Measurements from ENCODE around the gene CIB2.

CIB2 gene

DNA sequence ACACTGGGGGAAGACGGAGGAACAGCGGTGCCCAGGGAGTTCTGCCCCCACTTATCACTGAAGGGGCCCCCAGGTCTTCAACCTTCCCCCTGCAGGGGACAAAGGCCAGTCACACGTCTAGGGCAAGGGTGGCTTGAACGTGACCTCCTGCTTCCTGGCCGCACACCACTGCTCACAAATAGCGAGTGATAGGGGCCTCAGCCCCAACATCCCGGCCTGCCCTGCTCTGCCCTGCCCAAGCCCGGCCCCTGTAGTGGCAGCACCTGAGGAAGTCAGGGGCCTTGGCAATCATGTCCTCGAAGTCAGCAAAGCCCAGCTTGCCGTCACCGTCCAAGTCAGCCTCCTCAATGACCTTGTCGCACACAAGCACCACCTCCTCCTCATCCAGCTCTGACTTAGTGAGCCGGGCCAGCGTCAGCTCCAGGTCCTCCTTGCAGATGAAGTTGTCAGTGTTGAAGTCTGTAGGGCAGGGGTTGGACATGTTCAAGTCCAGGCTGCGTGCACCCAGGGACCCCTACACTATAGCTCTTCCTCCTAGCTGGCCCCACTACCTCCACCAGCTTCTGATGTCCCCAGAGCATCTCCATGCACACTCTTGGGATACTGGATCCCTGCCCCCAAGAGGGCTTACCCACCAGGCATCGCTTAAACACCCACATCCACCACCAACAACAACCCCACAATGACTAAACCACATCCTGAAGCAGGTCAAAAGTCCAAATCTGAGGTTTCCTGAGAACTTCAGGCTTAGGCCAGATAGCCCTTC lies 25.6 kb downstream of the CIB2 start:
- DNase-seq: no peak

- DNase-seq: no peak
Measured at GRCh38 chr15:78104566-78105475, 26.4 kb downstream of the CIB2 start.

GRCh38 chr15:78104119-78104479 lies 27.1 kb downstream of the CIB2 start:
- DNase-seq: peak; percentile 29

DNA sequence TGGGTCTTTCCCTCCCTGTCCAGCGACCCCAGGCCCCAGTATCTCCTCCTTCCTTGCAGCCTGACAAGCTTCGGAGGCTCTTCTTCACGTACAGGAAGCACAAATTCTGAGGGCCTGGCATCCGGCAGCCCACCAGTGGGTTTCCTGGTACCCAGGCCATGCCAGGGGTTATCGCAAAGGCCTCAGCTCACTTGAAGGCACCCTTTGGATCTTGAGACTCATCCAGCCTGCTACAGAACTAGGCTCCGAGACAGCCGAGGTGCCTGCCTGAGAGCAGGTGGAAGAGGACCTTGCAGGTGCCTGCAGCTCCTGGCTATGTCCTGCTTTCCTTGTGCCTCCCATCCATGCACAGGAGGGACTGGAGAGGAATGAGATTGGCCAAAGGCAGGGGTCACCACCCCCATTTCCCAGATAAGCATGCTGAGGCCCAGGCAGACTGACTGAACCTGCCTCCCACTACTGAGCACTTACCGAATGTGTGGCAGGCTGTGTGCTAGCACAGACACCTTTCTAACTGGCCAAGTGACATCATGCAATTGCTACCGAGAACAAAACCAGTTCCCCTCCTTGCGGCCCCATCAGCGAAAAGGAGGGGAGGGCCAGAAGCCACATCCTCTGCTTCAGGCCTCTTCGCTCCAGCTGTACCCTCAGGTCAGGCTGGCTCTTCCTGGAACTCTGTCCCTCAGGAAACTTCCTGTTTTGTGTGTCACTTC lies 27.7 kb downstream of the CIB2 start:
- DNase-seq: peak; percentile 29

- DNase-seq: no peak
Measured at GRCh38 chr15:78102741-78103140, 28.5 kb downstream of the CIB2 start.

GRCh38 chr15:78102211-78102610 lies 29.0 kb downstream of the CIB2 start:
- DNase-seq: no peak

DNA sequence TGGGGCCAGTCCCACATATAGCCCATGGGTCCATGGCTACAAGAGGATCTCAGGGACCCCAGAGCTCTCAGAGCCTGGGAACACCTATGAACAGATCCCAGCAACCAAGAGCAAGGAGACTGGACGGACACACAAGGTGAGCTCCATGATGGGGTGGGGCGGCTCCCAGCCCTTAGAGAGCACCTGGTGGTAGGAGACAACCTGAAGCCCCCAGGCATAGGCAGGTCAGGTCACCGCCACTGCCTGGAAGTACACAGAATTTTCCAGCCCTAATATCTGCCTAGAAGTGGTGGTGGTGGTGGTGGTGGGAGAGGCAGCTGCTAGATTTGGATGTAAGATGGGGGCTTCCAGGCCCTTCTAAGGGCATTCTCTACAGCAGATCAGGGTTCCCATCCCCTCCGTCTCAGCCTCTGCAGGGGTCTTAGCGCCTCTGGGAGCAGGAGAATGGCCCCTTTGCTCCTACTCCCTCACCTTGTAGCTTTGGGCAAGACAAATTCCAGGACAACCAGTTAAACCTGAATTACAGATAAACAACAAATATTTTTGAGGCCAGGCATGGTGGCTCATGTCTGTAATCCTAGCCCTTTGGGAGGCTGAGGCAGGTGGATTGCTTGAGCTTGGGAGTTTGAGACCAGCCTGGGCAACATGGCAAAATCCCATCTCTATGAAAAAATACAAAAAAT lies 29.7 kb downstream of the CIB2 start:
- DNase-seq: no peak

DNA sequence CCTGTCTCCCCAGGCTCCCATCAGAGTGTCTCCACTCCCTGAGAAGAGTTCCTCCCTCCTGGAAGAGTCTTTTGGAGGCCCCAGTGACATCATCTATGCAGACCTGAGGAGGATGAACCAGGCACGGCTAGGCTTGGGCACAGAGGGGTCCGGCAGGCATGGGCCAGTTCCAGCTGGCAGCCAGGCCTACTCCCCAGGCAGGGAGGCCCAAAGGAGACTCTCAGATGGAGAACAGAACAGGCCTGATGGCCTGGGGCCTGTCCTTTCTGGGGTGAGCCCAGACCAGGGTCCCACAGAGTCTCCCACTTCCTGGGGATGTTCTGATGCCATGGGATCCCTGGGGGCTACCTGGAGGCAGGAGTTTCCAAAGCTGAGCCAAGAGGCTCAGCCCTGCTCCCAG lies 30.4 kb downstream of the CIB2 start:
- DNase-seq: no peak

GRCh38 chr15:78098131-78098755 lies 33.0 kb downstream of the CIB2 start:
- no peak for DNase-seq

- no peak for DNase-seq
Measured at GRCh38 chr15:78097667-78098066, 33.6 kb downstream of the CIB2 start.

DNA sequence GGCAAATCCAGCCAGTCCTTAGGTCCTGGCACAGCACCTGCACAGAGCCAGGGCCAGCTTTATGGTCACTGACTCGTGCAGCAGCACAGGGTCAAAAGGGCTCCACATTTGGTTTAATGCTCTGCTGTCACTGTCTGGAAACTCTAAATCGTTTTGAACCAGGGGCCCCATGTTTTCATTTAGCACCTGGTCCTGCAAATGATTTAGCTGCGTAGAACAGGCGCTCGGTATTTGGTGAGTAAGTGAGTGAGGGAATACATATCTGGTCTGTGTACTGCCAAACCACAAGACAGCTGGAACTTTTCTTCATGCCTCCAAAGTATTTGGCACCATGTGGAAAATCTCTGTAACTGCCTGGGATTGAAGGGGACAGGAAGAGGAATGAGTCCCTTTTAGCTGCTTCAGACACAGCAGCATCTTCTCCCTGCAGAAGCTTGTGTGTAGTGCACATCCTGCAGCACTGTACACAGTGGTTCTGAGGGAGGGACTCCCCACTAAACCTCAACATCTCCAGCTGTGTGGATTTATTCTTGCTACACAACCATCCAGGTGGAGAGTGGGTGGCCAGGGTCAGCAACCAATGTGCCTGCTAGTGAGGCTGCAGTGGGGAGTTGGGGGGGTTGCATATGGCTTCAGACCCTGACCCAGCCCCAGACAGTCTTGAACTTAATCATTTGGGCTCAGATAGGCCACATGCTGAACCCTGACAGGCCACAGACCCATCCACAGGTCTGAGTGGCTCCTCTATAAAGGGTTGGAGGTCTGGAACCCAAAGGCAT lies 37.8 kb downstream of the CIB2 start:
- DNase-seq: no peak

- DNase-seq: no peak
Measured at GRCh38 chr15:78092261-78093041, 38.8 kb downstream of the CIB2 start, which contains the start of gene SH2D7. Gene SH2D7, plus strand, starts transcription at chr15:78092561. Its CDS starts 24 bp downstream, at chr15:78092585.

DNA sequence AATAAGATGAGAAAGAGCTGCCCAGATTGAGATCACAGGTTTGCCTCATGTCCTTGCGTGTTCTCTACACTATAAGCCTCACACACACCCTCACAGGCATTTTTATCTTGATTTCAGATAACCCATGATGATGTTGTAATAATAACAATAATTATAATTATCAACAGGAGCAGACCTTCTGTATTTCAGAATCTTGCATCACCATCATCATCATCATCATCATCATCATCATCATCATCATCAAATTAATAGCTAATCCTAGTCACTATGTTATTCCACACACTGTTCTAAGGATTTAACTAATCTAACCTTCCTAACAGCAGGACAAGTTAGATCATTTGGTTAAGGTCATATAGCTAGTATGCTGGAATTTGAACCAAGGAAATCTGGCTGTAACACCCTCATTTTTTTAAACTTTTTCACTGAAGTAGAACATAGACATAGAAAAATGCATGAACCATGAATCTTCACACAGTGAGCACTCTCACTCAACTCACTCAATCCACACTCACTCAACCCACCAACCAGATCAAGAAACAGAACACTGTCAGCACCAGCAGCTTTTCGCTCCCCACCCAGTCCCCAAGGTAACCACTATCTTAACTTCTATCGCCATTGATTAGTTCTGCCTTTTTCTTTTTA lies 40.7 kb downstream of the CIB2 start:
- no peak for DNase-seq

DNA sequence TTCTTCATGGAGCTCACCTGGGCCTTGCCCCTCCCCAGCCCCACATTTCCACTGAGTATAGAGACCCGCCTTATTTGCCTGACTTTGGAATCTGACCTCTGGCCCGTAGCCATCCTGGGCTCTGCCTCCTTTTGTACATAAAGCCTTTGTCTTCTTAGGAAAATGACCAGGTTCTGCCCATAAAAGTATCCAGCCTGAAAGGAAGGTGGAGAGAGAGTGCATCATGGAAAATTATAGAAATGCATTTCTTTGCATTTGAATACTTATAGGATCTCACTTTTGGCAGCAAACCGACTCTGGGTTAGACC lies 42.5 kb downstream of the CIB2 start:
- DNase-seq: no peak

- DNase-seq: no peak
Measured at GRCh38 chr15:78087951-78088772, 43.1 kb downstream of the CIB2 start.

- peak; percentile 77 for DNase-seq
Measured at GRCh38 chr15:78085928-78086327, 45.3 kb downstream of the CIB2 start.

- no peak for DNase-seq
Measured at GRCh38 chr15:78084449-78084750, 46.8 kb downstream of the CIB2 start.

GRCh38 chr15:78083687-78084448 lies 47.4 kb downstream of the CIB2 start:
- DNase-seq: no peak

DNA sequence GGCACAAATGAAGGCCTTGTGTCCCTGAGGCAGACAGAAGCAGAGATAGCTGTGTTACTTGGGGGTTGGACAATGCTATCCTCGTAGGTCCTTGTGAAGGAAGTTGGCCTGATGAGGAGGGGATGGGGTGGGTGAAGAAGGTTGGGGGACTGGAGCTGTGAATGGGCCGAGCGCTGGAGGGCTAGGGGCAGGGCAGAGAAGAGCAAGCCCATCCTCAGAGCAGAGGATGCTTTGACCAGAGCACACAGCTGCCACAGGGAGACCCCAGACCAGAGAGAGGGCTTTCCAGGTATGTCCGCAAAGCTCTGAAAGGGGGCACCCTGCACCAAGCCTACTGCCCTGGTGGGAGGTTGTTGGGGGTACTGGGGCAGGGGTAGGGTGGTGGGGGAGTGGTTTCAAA lies 48.1 kb downstream of the CIB2 start:
- no peak for DNase-seq

Data from OCI-M1 (cell line).